Measurements from ENCODE around the gene APOA4. TPM values are rescaled to one million over a fixed set of nuclear protein-coding genes. Genes with fewer than 3 reads are reported as not detected.

Gene APOA4
- polyA plus RNA-seq, 1 of the 3 experiments (the other 2 are of a cell fraction), result not detected

GRCh38 chr11:116851626-116852025 is 28.5 kb upstream of the APOA4 start:
- no peak for DNase-seq
- no peaks in the 10 kb centered on the region for H3K27me3 ChIP-seq (ENCODE audit: insufficient read depth)
- no peaks in the 10 kb centered on the region for H3K79me2 ChIP-seq (ENCODE audit: insufficient read depth)
- no peaks in the 10 kb centered on the region for H3K9me2 ChIP-seq
- POLR2A ChIA-PET, result no interaction called here
- no peak overlapping the region for H2AFZ ChIP-seq (ENCODE audit: low read depth)
- WGBS (ENCODE audit: low lambda C conversion rate), result 98% methylated on average over 7 of the region's 7 CpGs
- CTCF ChIA-PET, result interaction anchor here (1.2 to 2.0 kb wide), 4 partner anchors 16 to 254 kb away, joined by 3 to 8 read pairs (median 6); partner anchors contain the start of gene APOA5
- peaks cover 31% of the 10 kb centered on the region for H3F3A ChIP-seq (replicated peaks; ENCODE audit: insufficient read depth)
- no peak overlapping the region for H3K4me2 ChIP-seq
- TF ChIP-seq EP300 (IDR thresholded peaks at IDR 0.05; ENCODE audit: borderline replicate concordance in 1 of 2, low read depth in 1 of 2, low read length in 1 of 2), result no peak
- no peak for TF ChIP-seq JUND (IDR thresholded peaks at IDR 0.05)
- TF ChIP-seq EZH2phosphoT487 (IDR thresholded peaks at IDR 0.05; ENCODE audit: borderline replicate concordance, low read depth), result no peak
- TF ChIP-seq MXI1 (IDR thresholded peaks at IDR 0.05; ENCODE audit: low read depth, low read length), result no peak
- no peak for TF ChIP-seq TAF1 (IDR thresholded peaks at IDR 0.05; ENCODE audit: borderline replicate concordance, low read depth, low read length)
- TF ChIP-seq RXRA (IDR thresholded peaks at IDR 0.05; ENCODE audit: borderline replicate concordance, low read depth), result no peak
- no peak for TF ChIP-seq RCOR1 (IDR thresholded peaks at IDR 0.05; ENCODE audit: low read length)
- TF ChIP-seq MAX (IDR thresholded peaks at IDR 0.05; ENCODE audit: low read depth), result no peak
- TF ChIP-seq YY1 (IDR thresholded peaks at IDR 0.05; ENCODE audit: low read depth), result no peak
- H3K9me3 ChIP-seq, result no peaks in the 10 kb centered on the region
- peaks cover 7 to 21% of the 10 kb centered on the region in 2 experiments for H3K36me3 ChIP-seq (replicated peaks in 1 of 2; ENCODE audit: control insufficient read depth in 1 of 2, insufficient read depth in 2 of 2, low read length in 1 of 2)
- peaks cover 2 to 33% of the 10 kb centered on the region in 2 experiments; a peak in 3 of 4 replicates for H3K4me1 ChIP-seq (ENCODE audit: control insufficient read depth in 1 of 2, insufficient read depth in 2 of 2, low read depth in 1 of 2, low read length in 1 of 2)
- H4K20me1 ChIP-seq (ENCODE audit: insufficient read depth), result no peaks in the 10 kb centered on the region
- no peak overlapping the region for H3K27ac ChIP-seq (ENCODE audit: low read depth in 2 of 2, low read length in 1 of 2)
- no peak overlapping the region for H3K9ac ChIP-seq
- H3K4me3 ChIP-seq (ENCODE audit: low read depth in 2 of 2, low read length in 1 of 2), result no peak overlapping the region

- H3K27me3 ChIP-seq (ENCODE audit: insufficient read depth), result no peaks in the 10 kb centered on the region
- no peak overlapping the region for H3K4me3 ChIP-seq (ENCODE audit: low read depth in 2 of 2, low read length in 1 of 2)
- no peaks in the 10 kb centered on the region for H4K20me1 ChIP-seq (ENCODE audit: insufficient read depth)
- H3K9me2 ChIP-seq, result no peaks in the 10 kb centered on the region
- no peak overlapping the region for H3K4me2 ChIP-seq
- H3F3A ChIP-seq (replicated peaks; ENCODE audit: insufficient read depth), result peaks cover 27% of the 10 kb centered on the region
- TF ChIP-seq, protein P1, sequence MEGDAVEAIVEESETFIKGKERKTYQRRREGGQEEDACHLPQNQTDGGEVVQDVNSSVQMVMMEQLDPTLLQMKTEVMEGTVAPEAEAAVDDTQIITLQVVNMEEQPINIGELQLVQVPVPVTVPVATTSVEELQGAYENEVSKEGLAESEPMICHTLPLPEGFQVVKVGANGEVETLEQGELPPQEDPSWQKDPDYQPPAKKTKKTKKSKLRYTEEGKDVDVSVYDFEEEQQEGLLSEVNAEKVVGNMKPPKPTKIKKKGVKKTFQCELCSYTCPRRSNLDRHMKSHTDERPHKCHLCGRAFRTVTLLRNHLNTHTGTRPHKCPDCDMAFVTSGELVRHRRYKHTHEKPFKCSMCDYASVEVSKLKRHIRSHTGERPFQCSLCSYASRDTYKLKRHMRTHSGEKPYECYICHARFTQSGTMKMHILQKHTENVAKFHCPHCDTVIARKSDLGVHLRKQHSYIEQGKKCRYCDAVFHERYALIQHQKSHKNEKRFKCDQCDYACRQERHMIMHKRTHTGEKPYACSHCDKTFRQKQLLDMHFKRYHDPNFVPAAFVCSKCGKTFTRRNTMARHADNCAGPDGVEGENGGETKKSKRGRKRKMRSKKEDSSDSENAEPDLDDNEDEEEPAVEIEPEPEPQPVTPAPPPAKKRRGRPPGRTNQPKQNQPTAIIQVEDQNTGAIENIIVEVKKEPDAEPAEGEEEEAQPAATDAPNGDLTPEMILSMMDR (IDR thresholded peaks at IDR 0.05), result no peak
- TF ChIP-seq FOXM1 (IDR thresholded peaks at IDR 0.05; ENCODE audit: low read depth) (no peak), MEF2A (IDR thresholded peaks at IDR 0.05; ENCODE audit: borderline replicate concordance, low read depth) (no peak), FOXJ3 (CRISPR knock-in tag; IDR thresholded peaks at IDR 0.05) (no peak), NFIC (IDR thresholded peaks at IDR 0.05; ENCODE audit: borderline replicate concordance) (no peak), TAF1 (IDR thresholded peaks at IDR 0.05; ENCODE audit: borderline replicate concordance, low read depth, low read length) (no peak)
- TF ChIP-seq, protein P2, sequence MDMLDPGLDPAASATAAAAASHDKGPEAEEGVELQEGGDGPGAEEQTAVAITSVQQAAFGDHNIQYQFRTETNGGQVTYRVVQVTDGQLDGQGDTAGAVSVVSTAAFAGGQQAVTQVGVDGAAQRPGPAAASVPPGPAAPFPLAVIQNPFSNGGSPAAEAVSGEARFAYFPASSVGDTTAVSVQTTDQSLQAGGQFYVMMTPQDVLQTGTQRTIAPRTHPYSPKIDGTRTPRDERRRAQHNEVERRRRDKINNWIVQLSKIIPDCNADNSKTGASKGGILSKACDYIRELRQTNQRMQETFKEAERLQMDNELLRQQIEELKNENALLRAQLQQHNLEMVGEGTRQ (IDR thresholded peaks at IDR 0.05; ENCODE audit: borderline replicate concordance, low read depth, low read length), result no peak
- no peak overlapping the region for H2AFZ ChIP-seq (ENCODE audit: low read depth)
- peaks cover 8 to 39% of the 10 kb centered on the region in 2 experiments for H3K36me3 ChIP-seq (replicated peaks in 1 of 2; ENCODE audit: control insufficient read depth in 1 of 2, insufficient read depth in 2 of 2, low read length in 1 of 2)
- DNase-seq, result no peak
- 95% methylated on average over 6 of the region's 6 CpGs for whole genome bisulfite sequencing (ENCODE audit: low lambda C conversion rate)
- no peak overlapping the region for H3K27ac ChIP-seq (ENCODE audit: low read depth in 2 of 2, low read length in 1 of 2)
- H3K9me3 ChIP-seq, result no peaks in the 10 kb centered on the region
- H3K4me1 ChIP-seq (ENCODE audit: control insufficient read depth in 1 of 2, insufficient read depth in 2 of 2, low read depth in 1 of 2, low read length in 1 of 2), result peaks cover 0 to 32% of the 10 kb centered on the region in 2 experiments; a peak in 3 of 4 replicates
- POLR2A ChIA-PET, result interaction anchor here (0.6 kb wide), 1 partner anchor 229 kb away, joined by 3 read pairs; no protein-coding TSS in a partner anchor
- no peak overlapping the region for H3K9ac ChIP-seq
- H3K79me2 ChIP-seq (ENCODE audit: insufficient read depth), result no peaks in the 10 kb centered on the region
- CTCF ChIA-PET, result interaction anchor here (1.3 kb wide), 1 partner anchor 13 kb away, joined by 4 read pairs; no protein-coding TSS in a partner anchor
Observed at GRCh38 chr11:116849486-116849885, 26.4 kb upstream of the APOA4 start.

Data from SK-N-SH (cell line).